Left renal pelvis (tissue), 4 donors: ENCODE measurements around the gene TMEM63B. TPM values are rescaled to one million over a fixed set of nuclear protein-coding genes. Genes with fewer than 3 reads are reported as not detected.
"Not testable (repeated sequence)": the region's sequence is repeated elsewhere in the genome, so short reads cannot be mapped to it uniquely, and the experiment has no call there.

Experiments
- DNase-seq, 4 donors: peaks; one replicate each; pipeline ENCODE4 v3.0.0-alpha.2; 2013; ENCODE audit warnings: low read depth in 4 of 4, low spot score in 3 of 4
- polyA plus RNA-seq, 4 donors: library from polyadenylated mRNA; unstranded; fragments of 120-200 nt; gene quantifications; one replicate each; pipeline ENCODE4 v1.2.1, GENCODE V29; 2013; ENCODE audit not compliant: insufficient read length in 4 of 4

The TMEM63B gene
- polyA plus RNA-seq, 4 donors = 23.9 to 37.9 (median 31.3) TPM

GRCh38 chr6:44185953-44186634 lies 58.7 kb downstream of the TMEM63B start:
- DNase-seq = no peak

GRCh38 chr6:44186635-44187025 lies 59.3 kb downstream of the TMEM63B start:
- no peak for DNase-seq

- DNase-seq = no peak
Observed at GRCh38 chr6:44188819-44189218, 61.5 kb downstream of the TMEM63B start.

- DNase-seq = no peak
Observed at GRCh38 chr6:44189257-44189656, 61.9 kb downstream of the TMEM63B start.

GRCh38 chr6:44190715-44191114 lies 63.4 kb downstream of the TMEM63B start:
- DNase-seq = no peak

- DNase-seq = no peak
Observed at GRCh38 chr6:44192428-44193041, 65.2 kb downstream of the TMEM63B start.

GRCh38 chr6:44193307-44193910 lies 66.1 kb downstream of the TMEM63B start:
- no peak for DNase-seq

GRCh38 chr6:44194326-44194725 lies 67.0 kb downstream of the TMEM63B start:
- no peak for DNase-seq

GRCh38 chr6:44196351-44196750 lies 69.0 kb downstream of the TMEM63B start:
- not testable (repeated sequence) for DNase-seq

GRCh38 chr6:44198684-44199083 lies 71.3 kb downstream of the TMEM63B start:
- DNase-seq = no peak

GRCh38 chr6:44199883-44200282 lies 72.5 kb downstream of the TMEM63B start:
- no peak for DNase-seq

GRCh38 chr6:44201200-44201599 lies 73.8 kb downstream of the TMEM63B start:
- no peak for DNase-seq

GRCh38 chr6:44201638-44202303 lies 74.4 kb downstream of the TMEM63B start:
- DNase-seq = no peak

GRCh38 chr6:44202332-44202971 lies 75.1 kb downstream of the TMEM63B start:
- DNase-seq = no peak

GRCh38 chr6:44202972-44203750 lies 75.8 kb downstream of the TMEM63B start:
- DNase-seq = no peak

- no peak for DNase-seq
Observed at GRCh38 chr6:44203955-44204354, 76.6 kb downstream of the TMEM63B start.
